BJ (cell line): Measurements from ENCODE around the gene FADS1. TPM values are rescaled to one million over a fixed set of nuclear protein-coding genes. Genes with fewer than 3 reads are reported as not detected.

Experiments used
- CTCF ChIA-PET: fragments of 350-600 bp; formaldehyde crosslinking; extraction: SDS; loops from one replicate; lab custom pipeline; 2021; ENCODE audit warnings: antibody characterized with exemption, inconsistent platforms; lab: Yijun Ruan, JAX
- POLR2A ChIA-PET: fragments of 300-600 bp; sonication (Branson Sonifier 250); formaldehyde crosslinking; extraction: SDS; loops from one replicate; lab custom pipeline; 2021; ENCODE audit warnings: antibody characterized with exemption; lab: Charles Lee
- DNase-seq: peaks from one replicate; pipeline ENCODE4 v3.0.0-alpha.2; 2011; ENCODE audit warnings: low read depth
- H3K27me3 ChIP-seq: 2 replicates; pipeline ENCODE4 v1.6.0; 2011; ENCODE audit warnings: low read length; ENCODE audit not compliant: control insufficient read depth, insufficient read depth
- H3K36me3 ChIP-seq: 2 replicates; pipeline ENCODE4 v1.5.1; 2011; ENCODE audit warnings: low read length; ENCODE audit not compliant: control insufficient read depth, insufficient read depth
- H3K4me3 ChIP-seq: 2 replicates; pipeline ENCODE4 v1.5.1; 2011; ENCODE audit warnings: low read depth, mild to moderate bottlenecking, control low read depth, low read length
- polyA plus RNA-seq: library from polyadenylated mRNA; depleted of rRNA; stranded (reverse); fragments of >200 nt; gene quantifications from 2 replicates; pipeline ENCODE4 v1.2.3, GENCODE V29; 2011
- TF ChIP-seq, protein P1 (sequence below): IDR thresholded peaks from 2 replicates; pipeline ENCODE4 v1.5.1; 2011; ENCODE audit warnings: low read depth, mild to moderate bottlenecking, control low read depth, inconsistent platforms, low read length, moderate library complexity; ENCODE audit not compliant: insufficient read depth

FADS1 gene
- polyA plus RNA-seq, 1 experiment, result 58.0 TPM

DNA sequence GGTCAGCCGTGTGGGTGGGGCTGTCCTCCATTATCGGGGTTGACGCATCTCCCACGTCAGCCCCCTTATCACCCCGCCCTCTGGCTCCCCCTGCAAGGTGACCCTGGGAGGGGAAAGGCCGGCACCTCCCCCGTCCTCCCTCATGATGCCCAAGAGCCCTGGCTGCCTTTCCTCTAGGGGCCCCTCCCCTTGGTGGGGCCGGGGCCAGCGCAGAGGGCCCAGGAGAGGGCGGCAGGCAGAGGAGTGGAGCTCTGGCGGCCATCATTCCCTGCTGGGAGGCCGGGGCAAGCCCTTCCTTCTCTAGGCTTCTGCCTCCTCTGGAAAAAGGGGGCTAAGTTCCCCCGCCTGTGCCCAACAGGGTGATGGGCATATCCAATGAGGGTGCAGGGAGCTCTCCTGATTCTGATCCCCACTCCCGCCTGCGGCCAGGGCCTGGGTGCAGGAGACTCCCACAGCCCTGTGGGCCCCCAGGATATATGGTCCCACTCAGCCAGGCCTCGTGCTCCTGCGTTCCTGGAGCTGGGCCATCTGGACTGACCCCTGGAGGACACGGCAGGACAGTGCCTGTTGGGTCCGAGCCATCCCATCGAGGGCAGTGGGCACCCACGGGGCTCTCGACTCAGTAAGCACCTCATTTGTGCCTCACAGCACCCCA, 52.1 kb downstream of the FADS1 start:
- TF ChIP-seq, protein P1, sequence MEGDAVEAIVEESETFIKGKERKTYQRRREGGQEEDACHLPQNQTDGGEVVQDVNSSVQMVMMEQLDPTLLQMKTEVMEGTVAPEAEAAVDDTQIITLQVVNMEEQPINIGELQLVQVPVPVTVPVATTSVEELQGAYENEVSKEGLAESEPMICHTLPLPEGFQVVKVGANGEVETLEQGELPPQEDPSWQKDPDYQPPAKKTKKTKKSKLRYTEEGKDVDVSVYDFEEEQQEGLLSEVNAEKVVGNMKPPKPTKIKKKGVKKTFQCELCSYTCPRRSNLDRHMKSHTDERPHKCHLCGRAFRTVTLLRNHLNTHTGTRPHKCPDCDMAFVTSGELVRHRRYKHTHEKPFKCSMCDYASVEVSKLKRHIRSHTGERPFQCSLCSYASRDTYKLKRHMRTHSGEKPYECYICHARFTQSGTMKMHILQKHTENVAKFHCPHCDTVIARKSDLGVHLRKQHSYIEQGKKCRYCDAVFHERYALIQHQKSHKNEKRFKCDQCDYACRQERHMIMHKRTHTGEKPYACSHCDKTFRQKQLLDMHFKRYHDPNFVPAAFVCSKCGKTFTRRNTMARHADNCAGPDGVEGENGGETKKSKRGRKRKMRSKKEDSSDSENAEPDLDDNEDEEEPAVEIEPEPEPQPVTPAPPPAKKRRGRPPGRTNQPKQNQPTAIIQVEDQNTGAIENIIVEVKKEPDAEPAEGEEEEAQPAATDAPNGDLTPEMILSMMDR, result no peak
- CTCF ChIA-PET, result interaction anchor here (1.1 to 2.6 kb wide), 4 partner anchors 14 to 32 kb away, joined by 3 to 9 read pairs (median 4); no protein-coding TSS in a partner anchor

DNA sequence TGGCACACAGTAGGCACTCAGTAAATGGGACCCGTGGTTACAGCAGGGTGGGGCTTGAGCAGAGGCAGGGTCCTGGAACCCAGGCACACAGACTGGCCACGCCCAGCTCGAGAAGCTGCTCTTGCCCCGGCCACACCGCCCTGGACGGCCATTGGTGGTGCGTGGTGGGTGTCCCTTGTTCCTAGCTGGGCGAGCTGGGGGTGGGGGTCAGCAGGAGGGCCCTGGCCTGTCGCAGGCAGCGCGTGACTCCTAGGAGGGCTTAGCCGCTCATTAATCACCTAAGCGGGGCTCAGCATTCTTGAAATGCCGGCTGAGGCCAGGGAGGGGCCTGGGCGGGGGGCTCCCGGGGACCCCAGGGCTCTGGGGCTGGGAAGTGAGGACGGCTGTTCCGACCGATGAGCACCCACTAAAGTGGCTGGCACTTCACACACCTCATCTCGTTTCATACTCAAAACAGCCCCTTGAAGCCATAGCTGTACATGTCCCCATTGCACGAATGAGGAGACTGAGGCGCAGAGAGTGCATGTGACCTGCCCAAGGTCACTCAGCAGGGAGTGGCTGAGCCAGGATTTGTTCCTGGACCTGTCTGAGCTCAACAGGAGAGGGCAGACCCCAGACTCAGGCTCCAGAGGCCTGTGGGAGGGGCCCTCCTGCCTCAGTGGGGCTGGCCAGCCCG, 52.7 kb downstream of the FADS1 start:
- DNase-seq, result no peak
- CTCF ChIA-PET, result interaction anchor here (1.1 to 2.6 kb wide), 3 partner anchors 13 to 26 kb away, joined by 3 to 9 read pairs (median 6); no protein-coding TSS in a partner anchor
- Histone ChIP-seq H3K4me3 (no peak overlapping the region), H3K27me3 (peaks cover 7% of the 10 kb centered on the region), H3K36me3 (no peaks in the 10 kb centered on the region)
- TF ChIP-seq, protein P1, result no peak
- POLR2A ChIA-PET, result no interaction called here

More for the DNA sequence above, 52.1 kb downstream of the FADS1 start:
- Histone ChIP-seq H3K27me3 (peaks cover 7% of the 10 kb centered on the region), H3K36me3 (no peaks in the 10 kb centered on the region), H3K4me3 (no peak overlapping the region)
- DNase-seq, result no peak
- POLR2A ChIA-PET, result no interaction called here

GRCh38 chr11:61762798-61763197, 54.0 kb downstream of the FADS1 start:
- TF ChIP-seq, protein P1, result no peak

GRCh38 chr11:61762223-61762615, 54.6 kb downstream of the FADS1 start:
- TF ChIP-seq, protein P1, result no peak
- no peaks in the 10 kb centered on the region for H3K36me3 ChIP-seq
- DNase-seq, result no peak
- POLR2A ChIA-PET, result no interaction called here
- CTCF ChIA-PET, result interaction anchor here (2.1 kb wide), 1 partner anchor 15 kb away, joined by 7 read pairs; no protein-coding TSS in a partner anchor
- no peak overlapping the region for H3K4me3 ChIP-seq
- H3K27me3 ChIP-seq, result peaks cover 7% of the 10 kb centered on the region

More at GRCh38 chr11:61762798-61763197, 54.0 kb downstream of the FADS1 start:
- Histone ChIP-seq H3K36me3 (no peaks in the 10 kb centered on the region), H3K27me3 (peaks cover 7% of the 10 kb centered on the region), H3K4me3 (no peak overlapping the region)
- ChIA-PET POLR2A (no interaction called here), CTCF (interaction anchor here (1.1 to 2.1 kb wide), 2 partner anchors 15 to 345 kb away, joined by 3 to 7 read pairs; no protein-coding TSS in a partner anchor)
- no peak for DNase-seq
